H1 (cell line): ENCODE data around the gene MPRIP. TPM values are rescaled to one million over a fixed set of nuclear protein-coding genes. Genes with fewer than 3 reads are reported as not detected.

Experiments
- CHD7 ChIP-seq: fragments of 300-600 bp; sonication (generic); IDR thresholded peaks from 2 replicates; pipeline ENCODE4 v1.7.1; 2012; ENCODE audit warnings: low read length, moderate library complexity, mild to moderate bottlenecking, inconsistent platforms; ENCODE audit not compliant: insufficient replicate concordance
- EZH2 ChIP-seq: fragments of 200-600 bp; sonication (generic); IDR thresholded peaks from 2 replicates; pipeline ENCODE4 v1.7.1; 2012; ENCODE audit warnings: low read depth, mild to moderate bottlenecking, moderate library complexity, low read length, inconsistent platforms; ENCODE audit not compliant: severe bottlenecking
- GTF2F1 ChIP-seq: IDR thresholded peaks from 2 replicates; pipeline ENCODE4 v1.6.1; 2012; ENCODE audit warnings: low read depth, low read length, improper control_type of control experiment, borderline replicate concordance
- MAFK ChIP-seq: IDR thresholded peaks from 2 replicates; pipeline ENCODE4 v1.6.1; 2012; ENCODE audit warnings: low read depth, mild to moderate bottlenecking, improper control_type of control experiment, low read length
- NRF1 ChIP-seq: IDR thresholded peaks from 2 replicates; pipeline ENCODE4 v1.6.1; 2011; ENCODE audit warnings: mild to moderate bottlenecking, low read depth, low read length, improper control_type of control experiment
- SAP30 ChIP-seq: fragments of 300-600 bp; sonication (generic); IDR thresholded peaks from 2 replicates; pipeline ENCODE4 v1.7.1; 2012; ENCODE audit warnings: low read length, moderate library complexity, mild to moderate bottlenecking, inconsistent platforms; ENCODE audit not compliant: insufficient read depth, insufficient replicate concordance
- SIN3A ChIP-seq, 2 experiments: IDR thresholded peaks in 1 of 2; conservative IDR thresholded peaks in 1 of 2; 2 replicates each; pipeline ENCODE4 v1.6.1; 2011 to 2012; ENCODE audit warnings: low read length in 2 of 2, improper control_type of control experiment in 1 of 2, low read depth in 1 of 2, mild to moderate bottlenecking in 1 of 2
- SRF ChIP-seq: IDR thresholded peaks from 2 replicates; pipeline ENCODE4 v1.6.1; 2011; ENCODE audit warnings: mild to moderate bottlenecking, low read depth, low read length, moderate library complexity
- polyA plus RNA-seq, 7 experiments: library from polyadenylated mRNA; depleted of rRNA in 3 of 7; stranded (reverse) in 5 of 7; unstranded in 2 of 7; fragments of >200 nt in 5 of 7; fragments of 200-250 nt in 2 of 7; gene quantifications; 1 replicate in 5 of 7; 2 replicates in 1 of 7; 4 replicates in 1 of 7; pipeline versions ENCODE4 v1.2.1 to v1.2.3, GENCODE V29; 2011 to 2013; ENCODE audit warnings: missing spikeins in 2 of 7, mixed read lengths in 2 of 7
- total RNA-seq: library from RNA; stranded (reverse); fragmentation: NEBNext Ultra II Directional; extraction: Animal tissue kit (Norgen Biotek cat#: 25700); gene quantifications from 2 replicates; pipeline ENCODE4 v1.2.1, GENCODE V29; 2021

Gene MPRIP
- total and polyA plus RNA-seq, 2 of the 8 experiments (the other 6 are each of a cell fraction or from before 2014, with no cell fraction given): 48.6 to 146 TPM

GRCh38 chr17:17152385-17152784, 110.1 kb downstream of the MPRIP start (continued):
- TF ChIP-seq CHD7: no peak
- no peak for TF ChIP-seq SIN3A (conservative IDR thresholded peaks at IDR 0.05 in 1 of 2, IDR thresholded peaks at IDR 0.05 in 1 of 2; ENCODE audit: low read depth in 1 of 2, low read length in 2 of 2)
- TF ChIP-seq NRF1: no peak
- no peak for TF ChIP-seq SAP30
- TF ChIP-seq EZH2: no peak
- TF ChIP-seq MAFK: no peak
- TF ChIP-seq GTF2F1: no peak
- no peak for TF ChIP-seq SRF
